HepG2 (cell line): Measurements from ENCODE around the gene SDR42E2. TPM values are rescaled to one million over a fixed set of nuclear protein-coding genes. Genes with fewer than 3 reads are reported as not detected.
A peak's percentile ranks its signal among the peaks of the same experiment; 100 is the strongest.

ENCODE experiments used
- EHMT2 ChIP-seq: fragments of 200-600 bp; sonication (generic); IDR thresholded peaks from 2 replicates; pipeline ENCODE4 v1.7.0; 2017; ENCODE audit warnings: antibody characterized with exemption, low read depth, low read length, borderline replicate concordance
- ERF ChIP-seq: IDR thresholded peaks from 2 replicates; pipeline ENCODE4 v1.6.1; 2018; ENCODE audit warnings: missing biosample characterization, missing genetic modification reagents
- HIVEP1 ChIP-seq: sonication (generic); formaldehyde crosslinking; IDR thresholded peaks from 2 replicates; pipeline ENCODE4 v1.4.0; 2020; ENCODE audit warnings: mild to moderate bottlenecking, missing genetic modification reagents
- JUN ChIP-seq: sonication (generic); formaldehyde crosslinking; IDR thresholded peaks from 2 replicates; pipeline ENCODE4 v1.4.0; 2020; ENCODE audit warnings: mild to moderate bottlenecking, missing genetic modification reagents
- MIER3 ChIP-seq: IDR thresholded peaks from 2 replicates; pipeline ENCODE4 v1.6.1; 2016; ENCODE audit warnings: missing compliant biosample characterization, borderline replicate concordance
- NFKBIZ ChIP-seq: IDR thresholded peaks from 2 replicates; pipeline ENCODE4 v1.6.1; 2018; ENCODE audit warnings: missing genetic modification reagents, missing compliant biosample characterization
- POLR2G ChIP-seq: fragments of 200-400 bp; formaldehyde crosslinking; IDR thresholded peaks from 2 replicates; pipeline ENCODE4 v1.6.1; 2018; ENCODE audit warnings: mild to moderate bottlenecking, low read depth, low read length, moderate library complexity
- RARA ChIP-seq: IDR thresholded peaks from 2 replicates; pipeline ENCODE4 v1.6.1; 2016; ENCODE audit warnings: missing genetic modification reagents, missing compliant biosample characterization
- RXRB ChIP-seq: IDR thresholded peaks from 2 replicates; pipeline ENCODE4 v1.6.1; 2016; ENCODE audit warnings: borderline replicate concordance, missing genetic modification reagents, missing compliant biosample characterization
- SALL1 ChIP-seq: sonication (generic); formaldehyde crosslinking; IDR thresholded peaks from 2 replicates; pipeline ENCODE4 v1.8.0; 2022; ENCODE audit warnings: mild to moderate bottlenecking, missing genetic modification reagents
- SKI ChIP-seq: fragments of 450-650 bp; IDR thresholded peaks from one replicate; pipeline ENCODE4 v1.6.1; 2018; ENCODE audit warnings: mild to moderate bottlenecking; ENCODE audit not compliant: partially characterized antibody
- STAG1 ChIP-seq: sonication (generic); formaldehyde crosslinking; IDR thresholded peaks from 2 replicates; pipeline ENCODE4 v1.4.0; 2020; ENCODE audit warnings: missing genetic modification reagents
- TAF15 ChIP-seq: fragments of 200-400 bp; formaldehyde crosslinking; IDR thresholded peaks from one replicate; pipeline ENCODE4 v1.6.1; 2018; ENCODE audit warnings: mild to moderate bottlenecking, low read depth, low read length; ENCODE audit not compliant: poor library complexity, severe bottlenecking
- ZNF441 ChIP-seq: sonication (generic); formaldehyde crosslinking; IDR thresholded peaks from 2 replicates; pipeline ENCODE4 v1.7.0; 2021; ENCODE audit warnings: missing genetic modification reagents, borderline replicate concordance
- ZNF451 ChIP-seq: sonication (generic); formaldehyde crosslinking; IDR thresholded peaks from 2 replicates; pipeline ENCODE4 v1.5.0; 2020; ENCODE audit warnings: mild to moderate bottlenecking, missing genetic modification reagents
- ZNF460 ChIP-seq: sonication (generic); formaldehyde crosslinking; IDR thresholded peaks from 2 replicates; pipeline ENCODE4 v1.5.1; 2020; ENCODE audit warnings: missing genetic modification reagents, mild to moderate bottlenecking, borderline replicate concordance
- ZNF773 ChIP-seq: sonication (generic); formaldehyde crosslinking; IDR thresholded peaks from 2 replicates; pipeline ENCODE4 v1.4.0; 2020; ENCODE audit warnings: missing genetic modification reagents, borderline replicate concordance
- polyA plus RNA-seq, 8 experiments: library from polyadenylated mRNA; depleted of rRNA in 3 of 8; stranded (reverse) in 7 of 8; unstranded in 1 of 8; fragments of >200 nt; fragmentation: Illumina TruSeq in 4 of 8; extraction: Trizol in 4 of 8; gene quantifications; 2 replicates each; pipeline versions ENCODE4 v1.2.1 to v1.2.3, GENCODE V29; 2011 to 2016; ENCODE audit warnings: low read depth in 4 of 8, missing spikeins in 1 of 8, mixed read lengths in 1 of 8; ENCODE audit not compliant: insufficient read depth in 1 of 8
- total RNA-seq, 5 experiments: library from RNA; depleted of rRNA; stranded (reverse); fragments of >200 nt; fragmentation: Illumina TruSeq; extraction: Trizol; gene quantifications; 2 replicates each; pipeline ENCODE4 v1.2.3, GENCODE V29; 2016; ENCODE audit warnings: low read depth in 1 of 5
- TF ChIP-seq, protein P1 (sequence below): sonication (generic); formaldehyde crosslinking; IDR thresholded peaks from 2 replicates; pipeline ENCODE4 v1.8.0; 2023; ENCODE audit warnings: mild to moderate bottlenecking, missing genetic modification reagents
- TF ChIP-seq, protein P2 (sequence below): IDR thresholded peaks from 2 replicates; pipeline ENCODE4 v1.6.1; 2016; ENCODE audit warnings: low read depth, borderline replicate concordance
- TF ChIP-seq, protein P3 (sequence below), 2 experiments: fragments of 450-650 bp in 1 of 2; sonication (generic) in 1 of 2; formaldehyde crosslinking; IDR thresholded peaks; 2 replicates each; pipeline versions ENCODE4 v1.5.0 to v1.8.0; 2020 to 2022; ENCODE audit warnings: mild to moderate bottlenecking in 1 of 2, missing genetic modification reagents in 1 of 2

The SDR42E2 gene
- total and polyA plus RNA-seq, 2 of the 13 experiments (the other 11 are each of a cell fraction or from before 2014, with no cell fraction given) = 0.05 to 0.11 TPM

DNA sequence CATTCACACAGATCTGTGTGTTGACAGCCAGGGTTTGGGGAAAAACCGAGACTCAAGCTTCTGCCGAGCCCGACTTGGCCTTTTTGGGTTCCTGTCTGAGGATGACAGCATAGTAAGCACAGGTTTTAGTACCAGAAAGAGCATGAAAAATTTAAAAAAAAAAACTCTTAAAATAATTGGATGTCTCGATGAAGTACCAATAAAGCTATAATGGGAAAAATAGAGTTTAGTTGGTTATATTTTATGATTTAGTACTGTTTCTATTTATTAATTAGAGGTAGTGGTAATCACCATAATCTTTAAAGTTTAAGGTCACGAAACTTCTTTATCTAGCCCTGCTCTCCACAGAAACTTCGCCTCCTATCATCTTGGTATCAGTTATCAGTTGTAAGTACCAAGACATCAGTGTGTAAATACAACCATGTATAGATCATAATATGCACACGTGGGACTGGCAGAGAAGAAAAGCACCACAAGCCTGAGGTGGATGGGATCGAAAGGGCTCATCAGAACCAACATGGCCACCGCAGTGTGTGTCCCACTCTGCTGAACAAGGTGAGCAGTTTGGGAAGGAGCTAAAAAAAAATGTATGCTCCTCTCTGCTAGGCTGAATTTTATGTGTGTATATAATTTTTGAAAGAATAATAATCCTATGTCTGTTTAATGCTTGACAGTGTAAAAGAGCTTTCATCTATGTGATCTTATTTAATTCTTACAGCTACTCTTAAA is 29.4 kb downstream of the SDR42E2 start (continued):
- no peak for TF ChIP-seq ZNF460 (CRISPR knock-in tag)
- TF ChIP-seq MIER3 (CRISPR knock-in tag) = no peak
- TF ChIP-seq RARA (CRISPR knock-in tag) = no peak
- no peak for TF ChIP-seq JUN
- TF ChIP-seq, protein P1, sequence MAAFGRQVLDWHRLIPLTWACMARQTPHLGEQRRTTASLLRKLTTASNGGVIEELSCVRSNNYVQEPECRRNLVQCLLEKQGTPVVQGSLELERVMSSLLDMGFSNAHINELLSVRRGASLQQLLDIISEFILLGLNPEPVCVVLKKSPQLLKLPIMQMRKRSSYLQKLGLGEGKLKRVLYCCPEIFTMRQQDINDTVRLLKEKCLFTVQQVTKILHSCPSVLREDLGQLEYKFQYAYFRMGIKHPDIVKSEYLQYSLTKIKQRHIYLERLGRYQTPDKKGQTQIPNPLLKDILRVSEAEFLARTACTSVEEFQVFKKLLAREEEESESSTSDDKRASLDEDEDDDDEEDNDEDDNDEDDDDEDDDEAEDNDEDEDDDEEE = no peak
- TF ChIP-seq STAG1 (CRISPR knock-in tag) = no peak
- TF ChIP-seq NFKBIZ (CRISPR knock-in tag) = no peak
- no peak for TF ChIP-seq SKI
- TF ChIP-seq ZNF451 (CRISPR knock-in tag) = no peak
- TF ChIP-seq POLR2G = peak; percentile 96; the same call in 1 of the 2 replicates
- TF ChIP-seq, protein P2, sequence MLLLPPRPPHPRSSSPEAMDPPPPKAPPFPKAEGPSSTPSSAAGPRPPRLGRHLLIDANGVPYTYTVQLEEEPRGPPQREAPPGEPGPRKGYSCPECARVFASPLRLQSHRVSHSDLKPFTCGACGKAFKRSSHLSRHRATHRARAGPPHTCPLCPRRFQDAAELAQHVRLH (CRISPR knock-in tag) = no peak
- TF ChIP-seq ZNF441 (CRISPR knock-in tag) = no peak
- TF ChIP-seq ERF (CRISPR knock-in tag) = no peak
- TF ChIP-seq SALL1 (CRISPR knock-in tag) = no peak
- TF ChIP-seq TAF15 = no peak
- TF ChIP-seq ZNF773 = no peak
- TF ChIP-seq HIVEP1 (CRISPR knock-in tag) = 0 out of 2 replicates have a peak, but pooled peaks have one; percentile 36
- TF ChIP-seq EHMT2 = peak; percentile 36; the same call in 1 of the 2 replicates
- TF ChIP-seq, protein P3, sequence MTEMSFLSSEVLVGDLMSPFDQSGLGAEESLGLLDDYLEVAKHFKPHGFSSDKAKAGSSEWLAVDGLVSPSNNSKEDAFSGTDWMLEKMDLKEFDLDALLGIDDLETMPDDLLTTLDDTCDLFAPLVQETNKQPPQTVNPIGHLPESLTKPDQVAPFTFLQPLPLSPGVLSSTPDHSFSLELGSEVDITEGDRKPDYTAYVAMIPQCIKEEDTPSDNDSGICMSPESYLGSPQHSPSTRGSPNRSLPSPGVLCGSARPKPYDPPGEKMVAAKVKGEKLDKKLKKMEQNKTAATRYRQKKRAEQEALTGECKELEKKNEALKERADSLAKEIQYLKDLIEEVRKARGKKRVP (CRISPR knock-in tag; IDR thresholded peaks at IDR 0.05) = peak in 1 of 2 experiments; percentile 5; a peak in 1 of 4 replicates
- TF ChIP-seq RXRB (CRISPR knock-in tag) = no peak
- TF ChIP-seq, all 625 proteins: peak for 63
